Panc1 (cell line): ENCODE results near the gene CUEDC1. TPM values are rescaled to one million over a fixed set of nuclear protein-coding genes. Genes with fewer than 3 reads are reported as not detected.
A peak's percentile ranks its signal among the peaks of the same experiment; 100 is the strongest.

Source experiments
- ATAC-seq: fragments of 200-7000 bp; cut with Tn5 transposase; 2 replicates; pipeline ENCODE4 v1.9.1; 2020; ENCODE audit warnings: mild to moderate bottlenecking, moderate library complexity
- BruUV-seq: library from RNA; stranded (reverse); fragments of 400-500 nt; replicated peaks from 2 replicates; lab custom pipeline; 2021; lab: Mats Ljungman, UMichigan
- CTCF ChIA-PET: fragments of 300-600 bp; sonication (Branson Sonifier 250); formaldehyde crosslinking; loops from one replicate; lab custom pipeline; 2022; ENCODE audit warnings: antibody characterized with exemption; lab: Charles Lee
- POLR2A ChIA-PET: fragments of 300-600 bp; sonication (Branson Sonifier 250); formaldehyde crosslinking; loops from one replicate; lab custom pipeline; 2022; ENCODE audit warnings: antibody characterized with exemption; lab: Charles Lee
- DNase-seq: peaks from one replicate; pipeline ENCODE4 v3.0.0-alpha.2; 2010; ENCODE audit warnings: low read depth, low spot score
- H3K27ac ChIP-seq: 2 replicates; pipeline ENCODE4 v1.5.1; 2011; ENCODE audit warnings: mild to moderate bottlenecking, low read length, inconsistent platforms
- H3K27me3 ChIP-seq: fragments of 200-500 bp; sonication (Bioruptor generic); 2 replicates; pipeline ENCODE4 v1.6.0; 2014; ENCODE audit warnings: low read length, inconsistent platforms; ENCODE audit not compliant: control insufficient read depth, insufficient read depth
- H3K36me3 ChIP-seq: fragments of 200-500 bp; sonication (Bioruptor generic); 2 replicates; pipeline ENCODE4 v1.5.1; 2014; ENCODE audit warnings: inconsistent platforms, mild to moderate bottlenecking, low read length, moderate library complexity; ENCODE audit not compliant: control insufficient read depth, insufficient read depth
- H3K4me1 ChIP-seq: 2 replicates; pipeline ENCODE4 v1.5.1; 2011; ENCODE audit warnings: inconsistent platforms, mild to moderate bottlenecking, low read length, moderate library complexity; ENCODE audit not compliant: control insufficient read depth, insufficient read depth
- H3K4me3 ChIP-seq, 2 experiments: 2 replicates each; pipeline ENCODE4 v1.5.1; 2011 to 2012; ENCODE audit warnings: low read depth in 2 of 2, low read length in 2 of 2, mild to moderate bottlenecking in 2 of 2, inconsistent platforms in 1 of 2, moderate library complexity in 1 of 2
- H3K9me3 ChIP-seq: fragments of 200-500 bp; sonication (Bioruptor generic); 2 replicates; pipeline ENCODE4 v1.5.1; 2014; ENCODE audit warnings: low read depth, mild to moderate bottlenecking, inconsistent platforms, low read length, moderate library complexity; ENCODE audit not compliant: control insufficient read depth, insufficient read depth
- POLR2AphosphoS5 ChIP-seq: IDR thresholded peaks from 2 replicates; pipeline ENCODE4 v1.6.1; 2012; ENCODE audit warnings: mild to moderate bottlenecking, low read depth, low read length, moderate library complexity
- SIN3A ChIP-seq: IDR thresholded peaks from 2 replicates; pipeline ENCODE4 v1.6.1; 2012; ENCODE audit warnings: low read depth, mild to moderate bottlenecking, low read length, moderate library complexity, borderline replicate concordance; ENCODE audit not compliant: insufficient read depth
- TCF7L2 ChIP-seq: IDR thresholded peaks from 2 replicates; pipeline ENCODE4 v1.6.1; 2011; ENCODE audit warnings: mild to moderate bottlenecking, low read depth, low read length, inconsistent platforms
- in situ Hi-C: cut with HindIII; loops from 2 replicates; pipeline ENCODE4 v1.10.0; 2016; ENCODE audit warnings: low sequenced_read_pairs, low pct_unique_long_range_greater_than_20kb
- intact Hi-C: fragments of 100-400 bp; cut with micrococcal nuclease; formaldehyde crosslinking; loops from one replicate; pipeline ENCODE4 v1.10.0; 2022; ENCODE audit not compliant: unreplicated experiment
- total RNA-seq: library from RNA; stranded (reverse); gene quantifications from one replicate; pipeline ENCODE4 v1.2.1, GENCODE V29; 2021; ENCODE audit not compliant: unreplicated experiment
- TF ChIP-seq, protein P1 (sequence below): fragments of 450-650 bp; IDR thresholded peaks from 2 replicates; pipeline ENCODE4 v1.5.1; 2017; ENCODE audit warnings: mild to moderate bottlenecking
- TF ChIP-seq, protein P2 (sequence below), 2 experiments: IDR thresholded peaks; 2 replicates each; pipeline ENCODE4 v1.6.1; 2011 to 2012; ENCODE audit warnings: low read depth in 2 of 2, control low read depth in 1 of 2, low read length in 1 of 2, mild to moderate bottlenecking in 1 of 2, moderate library complexity in 1 of 2; ENCODE audit not compliant: insufficient read depth in 1 of 2

The CUEDC1 gene
- total RNA-seq, 1 experiment from 2014 or later: 103 TPM

DNA sequence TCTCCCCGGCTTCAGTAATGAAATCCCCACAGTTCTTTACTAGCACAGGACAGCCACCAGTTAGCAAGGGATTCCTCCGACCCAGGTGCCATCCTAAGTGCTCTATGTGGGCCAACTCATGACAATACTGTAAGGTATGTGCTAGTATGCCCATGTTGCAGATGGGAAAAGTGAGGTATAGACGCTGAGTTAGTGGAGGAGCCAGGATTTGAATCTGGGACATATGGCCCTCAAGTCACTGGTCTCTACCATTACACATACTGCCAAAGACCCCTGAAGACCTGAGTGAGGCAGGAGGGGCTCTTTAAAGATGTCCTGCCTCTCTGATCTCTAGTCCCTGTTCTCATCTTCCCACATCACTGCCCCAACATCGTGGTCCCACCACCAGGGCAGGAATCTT, 69.2 kb downstream of the CUEDC1 start:
- TF ChIP-seq TCF7L2 (no peak), SIN3A (no peak), POLR2AphosphoS5 (no peak)
- TF ChIP-seq, protein P1, sequence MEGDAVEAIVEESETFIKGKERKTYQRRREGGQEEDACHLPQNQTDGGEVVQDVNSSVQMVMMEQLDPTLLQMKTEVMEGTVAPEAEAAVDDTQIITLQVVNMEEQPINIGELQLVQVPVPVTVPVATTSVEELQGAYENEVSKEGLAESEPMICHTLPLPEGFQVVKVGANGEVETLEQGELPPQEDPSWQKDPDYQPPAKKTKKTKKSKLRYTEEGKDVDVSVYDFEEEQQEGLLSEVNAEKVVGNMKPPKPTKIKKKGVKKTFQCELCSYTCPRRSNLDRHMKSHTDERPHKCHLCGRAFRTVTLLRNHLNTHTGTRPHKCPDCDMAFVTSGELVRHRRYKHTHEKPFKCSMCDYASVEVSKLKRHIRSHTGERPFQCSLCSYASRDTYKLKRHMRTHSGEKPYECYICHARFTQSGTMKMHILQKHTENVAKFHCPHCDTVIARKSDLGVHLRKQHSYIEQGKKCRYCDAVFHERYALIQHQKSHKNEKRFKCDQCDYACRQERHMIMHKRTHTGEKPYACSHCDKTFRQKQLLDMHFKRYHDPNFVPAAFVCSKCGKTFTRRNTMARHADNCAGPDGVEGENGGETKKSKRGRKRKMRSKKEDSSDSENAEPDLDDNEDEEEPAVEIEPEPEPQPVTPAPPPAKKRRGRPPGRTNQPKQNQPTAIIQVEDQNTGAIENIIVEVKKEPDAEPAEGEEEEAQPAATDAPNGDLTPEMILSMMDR: no peak
- TF ChIP-seq, protein P2, sequence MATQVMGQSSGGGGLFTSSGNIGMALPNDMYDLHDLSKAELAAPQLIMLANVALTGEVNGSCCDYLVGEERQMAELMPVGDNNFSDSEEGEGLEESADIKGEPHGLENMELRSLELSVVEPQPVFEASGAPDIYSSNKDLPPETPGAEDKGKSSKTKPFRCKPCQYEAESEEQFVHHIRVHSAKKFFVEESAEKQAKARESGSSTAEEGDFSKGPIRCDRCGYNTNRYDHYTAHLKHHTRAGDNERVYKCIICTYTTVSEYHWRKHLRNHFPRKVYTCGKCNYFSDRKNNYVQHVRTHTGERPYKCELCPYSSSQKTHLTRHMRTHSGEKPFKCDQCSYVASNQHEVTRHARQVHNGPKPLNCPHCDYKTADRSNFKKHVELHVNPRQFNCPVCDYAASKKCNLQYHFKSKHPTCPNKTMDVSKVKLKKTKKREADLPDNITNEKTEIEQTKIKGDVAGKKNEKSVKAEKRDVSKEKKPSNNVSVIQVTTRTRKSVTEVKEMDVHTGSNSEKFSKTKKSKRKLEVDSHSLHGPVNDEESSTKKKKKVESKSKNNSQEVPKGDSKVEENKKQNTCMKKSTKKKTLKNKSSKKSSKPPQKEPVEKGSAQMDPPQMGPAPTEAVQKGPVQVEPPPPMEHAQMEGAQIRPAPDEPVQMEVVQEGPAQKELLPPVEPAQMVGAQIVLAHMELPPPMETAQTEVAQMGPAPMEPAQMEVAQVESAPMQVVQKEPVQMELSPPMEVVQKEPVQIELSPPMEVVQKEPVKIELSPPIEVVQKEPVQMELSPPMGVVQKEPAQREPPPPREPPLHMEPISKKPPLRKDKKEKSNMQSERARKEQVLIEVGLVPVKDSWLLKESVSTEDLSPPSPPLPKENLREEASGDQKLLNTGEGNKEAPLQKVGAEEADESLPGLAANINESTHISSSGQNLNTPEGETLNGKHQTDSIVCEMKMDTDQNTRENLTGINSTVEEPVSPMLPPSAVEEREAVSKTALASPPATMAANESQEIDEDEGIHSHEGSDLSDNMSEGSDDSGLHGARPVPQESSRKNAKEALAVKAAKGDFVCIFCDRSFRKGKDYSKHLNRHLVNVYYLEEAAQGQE (IDR thresholded peaks at IDR 0.05; ENCODE audit: insufficient read depth in 1 of 2, low read depth in 2 of 2, low read length in 1 of 2): no peak
- no peaks in the 10 kb centered on the region for H3K9me3 ChIP-seq
- ATAC-seq (no peak), DNase-seq (no peak)
- H3K4me1 ChIP-seq: peaks cover 40% of the 10 kb centered on the region
- H3K4me3 ChIP-seq: no peak overlapping the region
- peak overlapping the region; percentile 29; the same call in 1 of the 2 replicates for H3K27ac ChIP-seq
- ChIA-PET CTCF (no interaction called here), POLR2A (no interaction called here)
- in situ Hi-C loops (no loop called here), intact Hi-C loops (no loop called here)
- H3K27me3 ChIP-seq: no peaks in the 10 kb centered on the region
- H3K36me3 ChIP-seq: no peaks in the 10 kb centered on the region
- no TSS peak for BruUV-seq

DNA sequence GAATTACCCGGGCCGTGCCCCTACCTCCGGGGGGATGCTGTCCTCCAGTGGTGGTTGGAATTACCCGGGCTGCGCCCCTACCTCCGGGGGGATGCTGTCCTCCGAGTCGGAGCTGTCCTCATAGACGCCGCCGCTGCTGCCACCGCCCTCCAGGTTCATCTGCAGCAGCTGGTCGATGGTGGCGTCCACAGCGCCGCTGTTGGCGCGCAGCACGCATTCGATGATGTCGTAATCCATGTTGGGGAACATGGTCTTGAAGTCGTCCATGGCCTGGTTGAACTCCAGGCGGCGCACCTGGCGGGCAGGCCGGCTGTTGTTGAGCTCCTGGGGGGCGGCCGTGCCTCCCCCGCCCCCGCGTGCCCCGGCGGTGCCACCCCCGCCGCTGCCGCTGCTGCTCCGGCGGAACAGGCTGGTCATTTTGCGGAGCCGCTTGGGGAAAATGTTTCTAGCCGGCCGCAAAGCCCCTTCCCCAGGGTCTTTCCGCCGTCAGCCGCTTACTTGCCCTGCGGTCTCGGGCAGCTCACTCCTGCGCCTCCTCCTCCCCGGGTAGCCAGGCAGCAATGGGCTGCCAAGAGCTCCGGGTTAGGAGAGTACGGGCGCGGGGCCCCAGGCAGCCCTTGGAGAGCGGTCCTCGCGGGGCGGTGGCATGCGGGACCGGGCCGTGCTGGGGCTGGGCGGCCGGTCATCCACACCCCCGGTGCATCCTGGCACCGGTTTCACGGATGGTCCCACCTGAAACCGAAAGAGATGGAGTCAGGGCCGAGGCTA, 69.9 kb downstream of the CUEDC1 start:
- CTCF ChIA-PET: no interaction called here
- POLR2A ChIA-PET: interaction anchor here (0.5 kb wide), 1 partner anchor 25 kb away, joined by 3 read pairs; no protein-coding TSS in a partner anchor

More for the DNA sequence above, 69.9 kb downstream of the CUEDC1 start:
- in situ Hi-C loops (no loop called here), intact Hi-C loops (no loop called here)
- H3K27me3 ChIP-seq: no peaks in the 10 kb centered on the region
- BruUV-seq: no TSS peak
- peaks cover 40% of the 10 kb centered on the region for H3K4me1 ChIP-seq
- TF ChIP-seq SIN3A: no peak
- TF ChIP-seq, protein P1: no peak
- TF ChIP-seq TCF7L2: no peak
- no peak for TF ChIP-seq POLR2AphosphoS5
- TF ChIP-seq, protein P2 (IDR thresholded peaks at IDR 0.05; ENCODE audit: insufficient read depth in 1 of 2, low read depth in 2 of 2, low read length in 1 of 2): no peak
- no peak for DNase-seq
- H3K27ac ChIP-seq: no peak overlapping the region
- ATAC-seq: no peak
- H3K36me3 ChIP-seq: no peaks in the 10 kb centered on the region
- no peaks in the 10 kb centered on the region for H3K9me3 ChIP-seq
- H3K4me3 ChIP-seq: no peak overlapping the region
